GM18873 (cell line): ENCODE measurements around the gene MUC6.
"Not testable (repeated sequence)": the region's sequence is repeated elsewhere in the genome, so short reads cannot be mapped to it uniquely, and the experiment has no call there.

Source experiments
- ATAC-seq: cut with Tn5 transposase; IDR thresholded peaks from one replicate; pipeline ENCODE4 v1.9.1; 2021; ENCODE audit warnings: mild to moderate bottlenecking, moderate library complexity, moderate number of reproducible peaks; ENCODE audit not compliant: unreplicated experiment, low FRiP score

MUC6 gene

GRCh38 chr11:1026641-1027482 lies 9.7 kb downstream of the MUC6 start:
- ATAC-seq, result no peak

DNA sequence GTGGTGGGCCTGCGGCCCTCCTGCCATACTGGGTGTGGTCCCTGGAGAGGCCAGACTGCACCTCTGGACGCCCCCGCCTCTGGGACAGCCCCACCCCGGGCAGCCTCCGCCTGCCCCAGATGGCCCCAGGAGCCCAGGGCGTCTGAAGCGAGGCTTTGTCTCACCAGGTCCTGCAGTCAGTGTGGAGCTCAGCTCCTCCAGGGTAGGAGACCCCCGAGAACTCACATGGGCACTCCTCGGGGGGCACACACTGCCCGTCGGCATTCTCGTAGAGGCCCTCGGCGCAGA lies 10.4 kb downstream of the MUC6 start:
- ATAC-seq, result no peak

GRCh38 chr11:1025410-1026162 lies 10.9 kb downstream of the MUC6 start:
- no peak for ATAC-seq

GRCh38 chr11:1024597-1025409 lies 11.7 kb downstream of the MUC6 start:
- no peak for ATAC-seq

GRCh38 chr11:1023811-1024596 lies 12.5 kb downstream of the MUC6 start:
- ATAC-seq, result no peak

DNA sequence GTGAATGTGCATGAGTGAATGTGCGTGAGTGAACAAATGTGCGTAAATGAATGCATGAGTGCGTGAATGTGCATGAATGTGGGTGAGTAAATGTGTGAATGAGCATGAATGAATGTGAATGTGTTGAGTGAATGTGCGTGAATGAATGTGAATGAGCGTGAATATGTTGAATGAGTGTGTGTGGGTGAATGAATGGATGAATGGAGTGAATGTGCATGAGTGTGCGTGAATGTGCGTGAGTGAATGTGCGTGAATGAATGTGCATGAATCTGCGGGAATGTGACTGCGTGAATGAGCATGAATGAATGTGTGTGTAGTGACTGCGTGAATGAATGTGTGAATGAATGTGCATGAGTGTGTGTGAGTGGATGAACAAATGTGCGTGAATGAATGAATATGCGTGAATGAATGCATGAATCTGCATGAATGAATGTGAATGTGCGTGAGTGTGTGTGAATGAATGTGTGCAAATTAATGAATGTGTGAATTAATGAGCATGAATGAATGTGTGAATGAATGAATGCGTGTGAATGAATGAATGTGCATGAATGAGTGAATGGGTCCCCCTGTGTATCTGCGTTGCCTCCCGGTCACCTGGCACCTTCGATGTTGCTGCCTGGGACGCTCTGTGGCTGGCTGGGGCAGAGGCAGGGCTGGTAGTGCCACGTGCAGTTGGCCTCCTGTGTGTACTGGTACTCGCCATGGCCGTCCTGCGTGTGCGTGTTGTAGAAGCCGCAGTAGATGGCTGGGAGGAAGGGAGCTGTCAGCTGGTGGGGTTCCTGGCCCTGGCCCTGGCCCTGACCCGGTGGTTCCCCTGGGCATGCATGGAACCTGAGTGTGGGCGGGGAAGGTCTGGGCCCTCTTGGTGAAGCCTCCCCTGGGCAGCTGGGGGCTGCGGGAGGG lies 13.4 kb downstream of the MUC6 start:
- ATAC-seq, result no peak

DNA sequence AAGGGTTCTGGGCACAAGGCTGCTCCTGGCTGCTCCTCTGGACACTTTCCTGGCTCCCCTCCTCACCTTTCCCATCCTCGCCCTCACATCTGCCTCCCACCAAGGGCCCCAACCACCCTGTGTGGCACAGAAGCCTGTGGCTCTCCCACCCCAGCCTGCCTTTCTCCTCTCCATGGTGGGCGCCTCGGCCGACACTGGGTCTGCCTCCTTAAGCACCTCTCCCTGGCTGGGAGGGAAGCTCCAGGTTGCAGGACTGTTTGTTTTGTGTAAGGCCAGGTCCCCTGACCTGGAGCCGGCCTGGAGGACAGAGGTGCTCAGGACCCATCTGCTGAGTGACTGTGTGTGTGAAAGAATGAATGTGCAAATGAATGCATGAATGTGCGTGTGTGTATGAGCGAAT lies 14.1 kb downstream of the MUC6 start:
- ATAC-seq, result no peak

DNA sequence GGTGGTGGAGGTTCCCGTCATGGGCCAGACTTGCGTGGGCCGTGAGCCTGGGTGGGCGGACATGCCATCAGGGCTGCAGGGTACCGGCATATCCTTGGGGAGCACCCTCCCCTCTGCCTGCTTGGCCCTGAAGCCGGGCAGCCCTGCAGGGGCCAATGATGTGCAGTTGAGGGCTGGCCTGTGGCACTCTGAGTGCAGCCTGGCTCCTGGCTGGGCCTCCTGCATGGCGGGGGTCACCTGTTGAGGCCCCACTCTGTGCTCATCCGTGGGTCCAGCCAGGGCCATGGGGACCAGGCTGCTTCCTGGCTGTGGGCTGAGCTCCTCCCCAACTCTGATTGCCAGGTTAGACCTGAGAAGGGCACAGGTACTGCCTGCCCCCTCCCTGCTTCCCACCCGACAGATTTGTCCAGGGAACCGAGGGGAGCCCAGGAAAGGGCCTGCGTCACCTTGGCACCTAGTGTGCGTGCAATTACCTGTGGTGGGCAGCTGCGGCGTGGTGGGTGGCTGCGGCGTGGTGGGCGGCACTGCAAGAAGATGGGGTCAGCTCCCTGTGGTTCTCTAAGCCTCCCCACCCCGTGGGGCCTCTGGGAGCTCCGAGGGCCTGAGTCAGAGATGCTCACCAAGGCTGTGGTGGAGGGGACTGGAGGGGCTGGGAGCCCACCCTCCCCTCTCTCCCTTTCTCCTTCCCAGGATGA lies 16.2 kb downstream of the MUC6 start:
- no peak for ATAC-seq

- no peak for ATAC-seq
Observed at GRCh38 chr11:1019321-1019910, 17.1 kb downstream of the MUC6 start.

- no peak for ATAC-seq
Observed at GRCh38 chr11:1018091-1018490, 18.4 kb downstream of the MUC6 start.

DNA sequence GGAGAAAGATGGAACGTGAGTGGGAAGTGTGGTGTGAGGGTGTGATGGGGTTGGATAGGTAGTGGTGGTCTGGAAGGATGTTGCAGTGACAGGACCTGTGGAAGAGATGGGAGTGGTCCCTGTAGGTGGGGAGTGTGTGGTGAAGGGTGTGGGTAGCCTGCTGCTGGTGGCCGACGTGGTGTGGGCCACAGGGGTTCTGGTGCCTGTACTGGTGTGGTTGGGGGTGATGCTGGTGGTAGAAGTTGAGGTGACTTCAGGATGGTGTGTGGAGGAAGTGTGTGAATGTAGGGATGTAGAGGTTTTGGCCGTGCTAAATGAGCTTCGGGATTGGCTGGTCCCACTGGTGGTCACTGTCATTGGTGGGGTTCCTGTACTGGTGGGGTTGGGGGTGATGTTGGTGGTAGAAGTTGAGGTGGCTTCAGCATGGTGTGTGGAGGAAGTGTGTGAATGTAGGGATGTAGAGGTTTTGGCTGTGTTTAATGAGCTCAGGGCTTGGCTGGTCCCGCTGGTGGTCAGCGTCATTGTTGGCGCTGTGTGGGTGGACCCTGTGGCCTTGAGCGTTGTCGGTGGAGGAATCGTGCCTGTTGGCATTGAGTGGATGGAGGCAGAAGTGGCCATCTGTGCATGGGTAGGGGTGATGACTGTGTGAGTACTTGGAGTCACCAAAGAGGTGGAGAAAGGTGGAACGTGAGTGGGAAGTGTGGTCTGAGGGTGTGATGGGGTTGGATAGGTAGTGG lies 19.1 kb downstream of the MUC6 start:
- ATAC-seq, result no peak

GRCh38 chr11:1016610-1017126 lies 19.9 kb downstream of the MUC6 start:
- ATAC-seq, result not testable (repeated sequence)

GRCh38 chr11:1015826-1016545 lies 20.5 kb downstream of the MUC6 start:
- ATAC-seq, result no peak

GRCh38 chr11:1015064-1015463 lies 21.5 kb downstream of the MUC6 start:
- ATAC-seq, result no peak

DNA sequence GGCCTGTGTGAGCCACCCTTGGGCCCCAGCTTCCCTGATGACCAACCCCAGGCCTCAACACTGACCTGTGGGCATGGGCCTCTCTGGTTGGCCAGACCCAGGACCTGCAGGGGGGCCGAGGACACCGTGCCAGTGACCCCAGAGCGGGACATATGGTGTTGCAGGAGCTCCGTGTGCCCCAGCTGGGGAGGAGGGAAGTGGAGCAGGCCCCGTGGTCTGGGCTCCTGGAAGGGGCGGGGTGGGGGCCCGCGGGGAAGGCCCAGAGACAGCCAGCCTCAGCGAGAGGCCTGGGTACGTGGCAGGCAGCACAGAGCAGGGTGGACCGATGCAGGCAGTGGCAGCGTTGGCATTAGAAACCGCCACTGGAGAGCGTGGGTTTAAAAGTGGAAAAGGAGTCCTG lies 22.2 kb downstream of the MUC6 start:
- no peak for ATAC-seq

GRCh38 chr11:1013631-1013935 lies 22.9 kb downstream of the MUC6 start:
- ATAC-seq, result no peak
